ENCODE results near the gene DGKI.

DNA sequence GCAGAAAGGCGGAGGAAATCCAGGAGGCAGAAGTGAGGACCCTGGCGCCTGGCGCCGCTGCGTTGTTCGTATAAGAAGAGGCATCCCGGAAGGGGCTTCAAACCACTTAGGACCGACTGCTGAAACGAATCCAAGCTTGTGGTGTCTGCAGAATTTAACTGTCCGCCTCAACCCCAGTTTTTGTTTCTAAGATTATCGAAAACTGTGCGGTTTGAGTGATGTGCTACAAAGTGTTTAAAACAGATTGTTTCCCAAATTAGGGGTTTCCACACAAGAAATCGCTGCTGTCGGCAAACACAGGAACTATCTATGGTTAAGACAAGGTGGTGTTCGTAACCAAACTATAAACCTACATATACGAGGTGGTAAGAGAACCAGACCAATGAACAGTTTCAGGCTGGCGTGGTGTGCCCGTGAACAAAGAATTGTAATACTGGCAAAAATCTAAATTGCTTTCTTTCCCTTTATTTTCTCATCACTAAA, 835 bp upstream of the DGKI start:
- TF ChIP-seq CTCF (conservative IDR thresholded peaks at IDR 0.05; ENCODE audit: low read depth in 2 of 2), result no peak
- TF ChIP-seq REST (IDR thresholded peaks at IDR 0.05; ENCODE audit: unreplicated experiment), result no peak
- TF ChIP-seq POLR2AphosphoS5 (IDR thresholded peaks at IDR 0.05; ENCODE audit: low read depth), result no peak
- TF ChIP-seq EZH2phosphoT487 (IDR thresholded peaks at IDR 0.05; ENCODE audit: unreplicated experiment), result no peak
- TF ChIP-seq EZH2 (IDR thresholded peaks at IDR 0.05; ENCODE audit: low read depth, unreplicated experiment), result peak; percentile 35
- no peak for TF ChIP-seq CREB1 (CRISPR knock-in tag; IDR thresholded peaks at IDR 0.05; ENCODE audit: low read depth)
- TF ChIP-seq NANOG (IDR thresholded peaks at IDR 0.05; ENCODE audit: borderline replicate concordance), result no peak
- no peak for TF ChIP-seq JUNB (IDR thresholded peaks at IDR 0.05; ENCODE audit: unreplicated experiment)
- TF ChIP-seq STAT1 (IDR thresholded peaks at IDR 0.05; ENCODE audit: unreplicated experiment), result no peak
- TF ChIP-seq ETS1 (IDR thresholded peaks at IDR 0.05), result no peak
- no peak for TF ChIP-seq ZNF331 (CRISPR knock-in tag; IDR thresholded peaks at IDR 0.05; ENCODE audit: low read depth)
- no peak for TF ChIP-seq ZNF114 (CRISPR knock-in tag; IDR thresholded peaks at IDR 0.05)

All from GM23338 (cell line).